HG03520 (cell line): Measurements from ENCODE around the gene GPR4.

Experiments used
- ATAC-seq: cut with Tn5 transposase; IDR thresholded peaks from one replicate; pipeline ENCODE4 v1.9.1; 2021; ENCODE audit warnings: mild to moderate bottlenecking, moderate library complexity; ENCODE audit not compliant: unreplicated experiment

The GPR4 gene

GRCh38 chr19:45556835-45557234, 45.2 kb downstream of the GPR4 start:
- no peak for ATAC-seq

GRCh38 chr19:45554481-45554880, 47.5 kb downstream of the GPR4 start:
- ATAC-seq: no peak

GRCh38 chr19:45553464-45553863, 48.5 kb downstream of the GPR4 start:
- no peak for ATAC-seq

- no peak for ATAC-seq
Observed at GRCh38 chr19:45547965-45548609, 53.9 kb downstream of the GPR4 start.

- no peak for ATAC-seq
Observed at GRCh38 chr19:45547211-45547770, 54.7 kb downstream of the GPR4 start.

- no peak for ATAC-seq
Observed at GRCh38 chr19:45542234-45542668, 59.8 kb downstream of the GPR4 start.
